Heart left ventricle (tissue), 16 donors: ENCODE results near the gene PSD4. TPM values are rescaled to one million over a fixed set of nuclear protein-coding genes. Genes with fewer than 3 reads are reported as not detected.

Experiments
- ATAC-seq, 4 donors: fragments of 200-7000 bp; cut with Tn5 transposase; one replicate each; pipeline ENCODE4 v1.9.1; 2020 to 2022; ENCODE audit warnings: moderate library complexity in 4 of 4, mild to moderate bottlenecking in 3 of 4, moderate number of reproducible peaks in 1 of 4
- DNase-seq, 5 donors: peaks; one replicate each; pipeline ENCODE4 v3.0.0-alpha.2; 2020
- H3K27ac ChIP-seq, 12 donors: fragments of 200-600 bp; sonication (generic) in 4 of 12; one replicate each; pipeline versions ENCODE4 v1.5.0 to v1.8.0; 2016 to 2022; ENCODE audit warnings: mild to moderate bottlenecking in 2 of 12
- H3K27me3 ChIP-seq, 9 donors: fragments of 200-600 bp; sonication (generic) in 2 of 9; one replicate each; pipeline versions ENCODE4 v1.5.1 to v1.8.0; 2016 to 2022; ENCODE audit warnings: mild to moderate bottlenecking in 3 of 9
- H3K36me3 ChIP-seq, 9 donors: fragments of 200-600 bp; sonication (generic) in 2 of 9; one replicate each; pipeline versions ENCODE4 v1.5.0 to v1.8.0; 2018 to 2022; ENCODE audit warnings: mild to moderate bottlenecking in 2 of 9
- H3K4me1 ChIP-seq, 12 donors: fragments of 200-600 bp; sonication (generic) in 4 of 12; one replicate each; pipeline versions ENCODE4 v1.5.0 to v1.8.0; 2016 to 2022; ENCODE audit warnings: mild to moderate bottlenecking in 3 of 12
- H3K4me3 ChIP-seq, 12 donors: fragments of 200-600 bp; sonication (generic) in 4 of 12; one replicate each; pipeline versions ENCODE4 v1.5.0 to v1.8.0; 2017 to 2022; ENCODE audit warnings: mild to moderate bottlenecking in 9 of 12, moderate library complexity in 4 of 12
- H3K9me3 ChIP-seq, 12 donors: fragments of 200-600 bp; sonication (generic) in 4 of 12; one replicate each; pipeline versions ENCODE4 v1.5.0 to v1.8.0; 2016 to 2022; ENCODE audit warnings: mild to moderate bottlenecking in 1 of 12
- CTCF ChIP-seq, 12 donors: fragments of 200-600 bp; sonication (generic) in 4 of 12; IDR thresholded peaks; one replicate each; pipeline versions ENCODE4 v1.5.0 to v1.8.0; 2018 to 2022; ENCODE audit warnings: antibody characterized with exemption in 12 of 12, mild to moderate bottlenecking in 5 of 12
- POLR2A ChIP-seq, 2 donors: fragments of 450-650 bp; IDR thresholded peaks; one replicate each; pipeline ENCODE4 v1.6.1; 2017; ENCODE audit warnings: antibody characterized with exemption in 2 of 2, mild to moderate bottlenecking in 2 of 2, moderate library complexity in 2 of 2
- WGBS, 4 donors: extraction: QIAGEN DNeasy Blood & Tissue Kit in 2 of 4; methylation state at CpG; one replicate each; pipeline versions ENCODE4 v1.1.5 to v1.1.7; 2013 to 2018; 5-methylcytosine and 5-hydroxymethylcytosine counted together
- intact Hi-C, 10 donors: fragments of 100-400 bp; cut with DNase I; formaldehyde crosslinking; loops; one replicate each; pipeline versions ENCODE4 v1.11.1 to v1.14.2; 2022
- polyA plus RNA-seq, 2 donors: library from polyadenylated mRNA; stranded (reverse); fragments of 200-250 nt; gene quantifications; one replicate each; pipeline ENCODE4 v1.2.3, GENCODE V29; 2013
- total RNA-seq, 9 donors: library from RNA; depleted of rRNA in 2 of 9; stranded (reverse); fragments of >200 nt in 2 of 9; fragmentation: NEBNext Ultra II Directional in 3 of 9; extraction: Animal tissue kit (Norgen Biotek cat#: 25700) in 3 of 9; gene quantifications; one replicate each; pipeline versions ENCODE4 v1.1.0 to v1.2.4, GENCODE V29; 2016 to 2023
- donor health status: ischemic (EF 13 %, LVEDD 7.1; RV severe dilation, severe dysfunction).
- donor health status: healthy with polysubstance abuse.
- donor health status: DM: no; HTN: yes; CAD: no.
- donor health status: DM: no; HTN: no; CAD: no.
- donor health status: ischemic (EF 25% LVEDD 6.9; RV normal size, moderate dysfunction).
- donor health status: ischemic (EF 25% LVEDD 5.7; RV mildly dilated, moderate dysfunction).
- donor health status: healthy.
- donor health status: DM: yes; HTN: yes; CAD: no.
- donor health status: ischemic (EF 35%, LVEDD 5.7; RV mildly dilated, moderate dysfunction).
- donor health status: nonischemic (EF 11% LVEDD 7.7; RV severe dilation, severe dysfunction).
- donor health status: DM: yes; HTN: yes; CAD: no.
- donor health status: PGD.
- donor health status: ischemic (EF 29% LVEDD 5.4; RV normal size, mild dysfunction).
- donor health status: nonischemic (EF 23%, LVEDD 6.1; RV moderate dilation, normal function).

PSD4 gene
- total and polyA plus RNA-seq, 11 donors, result 0.65 to 23.4 (median 1.9) TPM

GRCh38 chr2:113126845-113127645, 46.7 kb upstream of the PSD4 start, which contains the start of gene IL1RN:
IL1RN (plus strand) TSS chr2:113127598; CDS start chr2:113127625, 27 bp downstream.
- DNase-seq (peak in 4 of 5 donors; percentile 19 to 40 (median 31)), ATAC-seq (peak in 3 of 4 donors; percentile 33 to 62 (median 48))
- WGBS, 4 donors, result 87 to 92% (median 90%) methylated on average over 16 of the region's 16 CpGs
- H3K36me3 ChIP-seq, result peaks cover 0 to 7% (median 0%) of the 10 kb centered on the region in 9 donors
- peak within 1 kb of the TSS in 1 of 12 donors; percentile 82 for H3K27ac ChIP-seq
- H3K4me3 ChIP-seq, result peak within 1 kb of the TSS in 3 of 12 donors; percentile 10 to 57 (median 26)
- peaks cover 0 to 36% (median 2%) of the 10 kb centered on the region in 12 donors for H3K4me1 ChIP-seq
- TF ChIP-seq CTCF (IDR thresholded peaks at IDR 0.05) (no peak), POLR2A (IDR thresholded peaks at IDR 0.05) (no peak)
- no peaks in the 10 kb centered on the region for H3K9me3 ChIP-seq
- intact Hi-C loops, result no loop called here
- no peaks in the 10 kb centered on the region for H3K27me3 ChIP-seq

- 64 to 79% (median 75%) methylated on average over 14 to 15 of the region's 15 CpGs for WGBS, 4 donors
- intact Hi-C loops, result no loop called here
- H3K4me1 ChIP-seq, result peaks cover 0 to 36% (median 2%) of the 10 kb centered on the region in 12 donors
- DNase-seq (no peak), ATAC-seq (no peak)
- no peaks in the 10 kb centered on the region for H3K9me3 ChIP-seq
- no peaks in the 10 kb centered on the region for H3K27me3 ChIP-seq
- H3K27ac ChIP-seq, result peak overlapping the region in 1 of 12 donors; percentile 82
- peaks cover 0 to 7% (median 0%) of the 10 kb centered on the region in 9 donors for H3K36me3 ChIP-seq
- H3K4me3 ChIP-seq, result peak overlapping the region in 3 of 12 donors; percentile 10 to 57 (median 26)
- TF ChIP-seq POLR2A (IDR thresholded peaks at IDR 0.05), result no peak
- TF ChIP-seq CTCF (IDR thresholded peaks at IDR 0.05), result no peak
These were observed 45.9 kb upstream of the PSD4 start for GRCh38 chr2:113127646-113128570.

- intact Hi-C loops, result loop anchor here in 2 of 10 donors (10.0 kb wide), 2 partner anchors 125 to 235 kb away; no protein-coding TSS in a partner anchor
- no peak for ATAC-seq
These were observed 44.2 kb upstream of the PSD4 start for GRCh38 chr2:113129519-113130078.

More at GRCh38 chr2:113129519-113130078, 44.2 kb upstream of the PSD4 start:
- Histone ChIP-seq H3K27me3 (no peaks in the 10 kb centered on the region), H3K9me3 (no peaks in the 10 kb centered on the region), H3K4me3 (peak overlapping the region in 1 of 12 donors; percentile 57), H3K27ac (no peak overlapping the region), H3K4me1 (peaks cover 0 to 21% (median 0%) of the 10 kb centered on the region in 12 donors), H3K36me3 (peaks cover 0 to 7% (median 0%) of the 10 kb centered on the region in 9 donors)
- WGBS, 4 donors, result 35 to 91% (median 90%) methylated on average over 2 of the region's 2 CpGs
- DNase-seq, result no peak
- no peak for TF ChIP-seq POLR2A (IDR thresholded peaks at IDR 0.05)
- no peak for TF ChIP-seq CTCF (IDR thresholded peaks at IDR 0.05)
